GM21390 (cell line): ENCODE measurements around the gene RHCG.

Source experiments
- ATAC-seq: cut with Tn5 transposase; IDR thresholded peaks from one replicate; pipeline ENCODE4 v1.9.1; 2021; ENCODE audit not compliant: unreplicated experiment

RHCG gene

DNA sequence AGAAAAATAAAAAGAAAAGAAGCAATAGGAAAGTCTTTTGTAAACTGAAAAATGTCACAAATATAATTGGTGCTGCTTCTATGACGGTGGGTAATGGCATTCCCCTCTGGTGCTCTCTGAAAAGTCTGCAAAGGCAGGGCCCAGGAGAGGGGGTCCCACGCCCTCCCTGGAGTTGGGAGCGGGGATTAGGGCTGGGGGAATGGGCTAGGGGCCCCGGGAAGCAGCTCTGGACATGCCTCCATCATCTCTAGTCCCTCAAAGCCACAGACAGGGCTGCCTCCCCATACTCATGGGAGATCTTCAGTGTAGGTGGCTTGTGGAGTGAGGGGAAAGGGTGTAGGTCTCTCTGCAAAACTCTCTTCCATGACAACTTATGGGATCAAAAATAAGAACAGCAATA lies 7.8 kb upstream of the RHCG start:
- ATAC-seq: no peak

- ATAC-seq: no peak
Measured at GRCh38 chr15:89502867-89503595, 6.6 kb upstream of the RHCG start.

- ATAC-seq: no peak
Measured at GRCh38 chr15:89501646-89502045, 5.3 kb upstream of the RHCG start.

DNA sequence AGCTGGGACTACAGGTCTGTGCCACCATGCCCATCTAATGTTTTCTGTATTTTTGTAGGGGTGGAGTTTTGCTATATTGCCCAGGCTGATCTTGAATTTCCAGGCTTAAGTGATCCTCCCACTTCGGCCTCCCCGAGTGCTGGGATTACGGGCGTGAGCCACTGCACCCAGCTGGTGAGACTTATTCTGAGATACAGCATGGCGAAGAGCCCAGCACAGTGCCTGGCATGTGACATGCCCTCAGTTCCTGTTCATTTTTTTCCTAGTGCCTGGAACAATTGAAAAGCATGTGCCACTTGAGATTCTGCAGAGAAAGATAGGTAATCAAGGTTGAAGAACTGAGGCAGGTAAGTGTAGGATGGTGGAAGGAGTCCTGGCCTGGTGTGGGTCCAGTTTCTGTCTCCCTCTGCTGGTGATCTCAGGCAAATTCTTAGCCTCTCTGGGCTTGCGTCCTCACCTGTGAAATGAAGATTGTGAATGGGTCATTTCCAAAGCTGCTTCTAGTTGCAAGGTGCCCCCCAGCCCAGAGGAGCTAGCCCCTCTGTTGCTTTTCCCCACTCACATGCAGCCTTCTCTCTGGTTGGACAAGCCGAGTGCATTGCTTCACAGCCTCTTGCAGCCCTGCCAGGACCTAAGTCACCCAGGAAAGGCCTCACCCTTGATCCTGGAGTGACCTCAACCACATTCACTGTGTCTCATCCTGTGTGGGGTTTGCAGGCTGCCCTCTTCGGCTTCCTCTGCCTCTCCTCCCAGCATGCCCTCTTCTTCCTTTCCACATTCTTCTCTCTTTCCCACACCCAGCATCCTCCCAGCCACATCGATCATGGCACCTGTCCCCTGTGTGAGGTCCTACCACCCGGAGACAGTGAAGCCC lies 4.3 kb upstream of the RHCG start:
- no peak for ATAC-seq

- ATAC-seq: no peak
Measured at GRCh38 chr15:89499156-89499555, 2.8 kb upstream of the RHCG start.

GRCh38 chr15:89498574-89498906 lies 2.2 kb upstream of the RHCG start:
- ATAC-seq: no peak

- no peak for ATAC-seq
Measured at GRCh38 chr15:89497231-89497630, 848 bp upstream of the RHCG start.

GRCh38 chr15:89495638-89496145 lies 691 bp downstream of the RHCG start:
- ATAC-seq: no peak

DNA sequence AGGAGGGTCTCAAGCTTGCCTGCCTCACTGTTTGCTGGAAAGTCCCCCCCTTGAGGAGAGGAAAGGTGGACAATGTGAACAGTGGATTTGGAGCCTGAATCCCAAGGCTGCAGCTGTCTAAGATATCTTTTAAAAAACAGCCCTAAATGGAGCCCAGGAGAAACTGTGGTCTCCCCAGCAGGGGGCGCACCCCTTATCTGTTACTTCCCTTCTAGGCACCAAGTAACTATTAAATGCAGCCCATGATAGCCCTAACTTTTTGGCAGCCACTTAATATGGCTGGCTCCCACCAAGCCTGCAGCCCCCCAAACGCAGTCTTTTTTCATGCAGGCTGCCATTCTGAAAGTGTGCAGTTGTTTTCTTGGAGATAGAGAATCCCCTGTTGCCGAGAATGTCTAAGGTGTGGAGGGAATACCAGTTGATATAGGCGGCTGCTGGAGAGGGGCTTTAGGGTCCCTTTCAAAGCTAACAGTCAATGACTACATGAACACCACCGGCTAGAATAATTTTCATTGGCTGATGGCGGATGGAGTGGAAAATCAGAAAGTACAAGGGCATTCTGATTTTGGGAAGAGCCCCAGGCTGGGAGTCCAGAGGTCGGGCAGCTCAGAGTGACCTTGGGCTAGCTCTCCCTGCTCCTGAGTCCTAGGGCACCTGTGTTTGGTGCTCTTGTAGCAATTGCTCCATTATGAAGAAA lies 1.3 kb downstream of the RHCG start:
- ATAC-seq: no peak

GRCh38 chr15:89494031-89494430 lies 2.4 kb downstream of the RHCG start:
- ATAC-seq: no peak

DNA sequence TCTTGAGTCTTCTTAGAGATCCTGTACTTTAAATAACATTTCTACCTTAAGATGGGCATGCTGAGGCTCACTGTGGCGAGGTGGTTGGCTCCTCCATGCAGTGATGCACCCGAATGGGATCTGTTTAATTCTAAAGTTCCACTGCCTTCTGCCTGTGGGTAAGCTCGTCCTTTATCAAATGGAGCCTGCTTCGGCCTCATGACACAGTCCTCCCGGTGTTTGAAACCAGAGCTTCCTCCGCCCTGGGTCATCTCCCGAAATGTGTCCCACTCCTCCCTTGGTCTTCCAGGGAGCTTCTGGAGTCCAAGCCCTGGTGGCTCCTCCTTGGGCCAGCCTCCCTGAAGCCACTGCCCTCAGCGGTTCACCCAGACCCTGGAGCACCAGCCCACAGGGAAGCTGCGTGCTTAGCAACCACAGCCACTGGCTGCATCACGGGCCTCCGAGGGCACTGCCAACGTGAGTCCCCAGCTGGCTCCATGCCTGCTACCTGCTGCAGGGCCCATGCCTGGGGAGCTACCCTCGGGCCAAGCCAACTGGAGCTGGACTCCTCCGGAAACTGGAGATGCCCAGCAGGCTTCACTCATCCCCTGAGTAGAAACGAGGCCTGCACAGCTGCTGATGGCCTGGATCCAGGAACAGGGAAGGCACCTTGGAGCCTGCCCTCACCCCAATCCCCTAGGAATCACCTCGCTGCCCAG lies 3.3 kb downstream of the RHCG start:
- no peak for ATAC-seq

DNA sequence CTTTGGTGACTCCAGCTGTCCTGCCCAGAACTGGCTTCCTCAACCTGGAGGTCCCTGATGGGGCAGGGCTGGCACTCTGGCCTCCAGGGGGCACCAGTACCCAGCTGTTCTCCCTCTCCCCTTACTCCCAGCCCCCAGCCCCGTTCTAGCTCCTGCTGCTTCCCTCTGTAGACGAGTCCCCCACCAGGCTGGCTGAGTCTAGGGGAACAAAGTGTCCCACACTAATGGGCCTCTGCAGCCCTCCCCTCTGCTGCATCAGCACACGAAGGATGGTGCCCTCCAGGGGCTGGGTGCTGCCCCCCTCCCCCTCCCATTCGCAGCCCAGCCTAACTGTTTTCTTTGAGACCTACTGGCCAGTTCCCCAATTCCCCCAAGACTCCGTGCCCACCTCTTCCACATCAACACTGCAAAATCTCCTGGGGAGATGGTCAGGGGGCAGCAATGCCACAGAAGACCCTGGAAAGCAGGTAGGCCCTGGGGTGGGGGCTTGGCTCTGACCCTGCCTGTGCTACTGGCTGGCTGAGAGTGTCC lies 4.2 kb downstream of the RHCG start:
- ATAC-seq: no peak

GRCh38 chr15:89490814-89491315 lies 5.5 kb downstream of the RHCG start:
- no peak for ATAC-seq

GRCh38 chr15:89490081-89490813 lies 6.1 kb downstream of the RHCG start:
- no peak for ATAC-seq

DNA sequence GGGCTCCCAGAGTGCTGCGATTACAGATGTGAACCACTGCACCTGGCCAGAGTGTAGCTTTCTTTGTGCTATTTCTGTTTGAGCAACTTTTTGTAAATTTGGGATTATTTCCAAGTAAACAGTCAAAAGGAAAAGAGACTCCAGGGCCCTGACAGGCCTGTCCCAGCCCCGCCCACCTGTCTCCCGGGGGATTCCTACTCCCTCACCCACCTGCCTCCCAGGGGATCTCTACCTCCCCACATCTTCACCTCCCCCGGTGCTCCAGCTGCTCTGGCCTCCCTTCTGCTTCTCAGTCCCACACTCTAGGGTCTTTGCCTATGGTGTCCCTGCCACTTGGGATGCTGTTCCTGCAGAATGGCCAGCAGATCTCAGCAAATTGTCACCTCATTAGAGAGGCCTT lies 7.0 kb downstream of the RHCG start:
- no peak for ATAC-seq

DNA sequence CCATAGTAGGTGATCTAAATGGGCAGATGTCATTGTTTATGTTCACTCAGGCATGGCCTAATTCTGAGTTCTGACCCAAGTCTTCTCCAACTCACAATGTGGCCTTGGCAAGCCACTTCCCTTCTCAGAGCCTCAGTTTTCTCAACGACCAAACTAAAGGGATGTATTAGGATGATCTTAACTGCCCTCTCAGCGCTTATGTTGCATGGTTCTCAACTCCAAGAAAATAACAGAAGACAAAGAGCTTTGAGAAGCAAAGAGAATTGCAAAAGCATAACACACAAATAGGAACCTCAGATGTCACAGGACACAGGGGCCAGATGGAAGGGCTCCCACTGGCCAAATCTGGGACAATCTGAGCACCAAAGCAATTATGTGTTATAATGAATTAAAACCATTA lies 8.6 kb downstream of the RHCG start:
- no peak for ATAC-seq

GRCh38 chr15:89486726-89487050 lies 9.7 kb downstream of the RHCG start:
- ATAC-seq: no peak

GRCh38 chr15:89483079-89483478 lies 13.3 kb downstream of the RHCG start:
- no peak for ATAC-seq

GRCh38 chr15:89482139-89482538 lies 14.2 kb downstream of the RHCG start:
- ATAC-seq: no peak

GRCh38 chr15:89480505-89480904 lies 15.9 kb downstream of the RHCG start:
- no peak for ATAC-seq
